ENCODE data around the gene GRIA4.

DNA sequence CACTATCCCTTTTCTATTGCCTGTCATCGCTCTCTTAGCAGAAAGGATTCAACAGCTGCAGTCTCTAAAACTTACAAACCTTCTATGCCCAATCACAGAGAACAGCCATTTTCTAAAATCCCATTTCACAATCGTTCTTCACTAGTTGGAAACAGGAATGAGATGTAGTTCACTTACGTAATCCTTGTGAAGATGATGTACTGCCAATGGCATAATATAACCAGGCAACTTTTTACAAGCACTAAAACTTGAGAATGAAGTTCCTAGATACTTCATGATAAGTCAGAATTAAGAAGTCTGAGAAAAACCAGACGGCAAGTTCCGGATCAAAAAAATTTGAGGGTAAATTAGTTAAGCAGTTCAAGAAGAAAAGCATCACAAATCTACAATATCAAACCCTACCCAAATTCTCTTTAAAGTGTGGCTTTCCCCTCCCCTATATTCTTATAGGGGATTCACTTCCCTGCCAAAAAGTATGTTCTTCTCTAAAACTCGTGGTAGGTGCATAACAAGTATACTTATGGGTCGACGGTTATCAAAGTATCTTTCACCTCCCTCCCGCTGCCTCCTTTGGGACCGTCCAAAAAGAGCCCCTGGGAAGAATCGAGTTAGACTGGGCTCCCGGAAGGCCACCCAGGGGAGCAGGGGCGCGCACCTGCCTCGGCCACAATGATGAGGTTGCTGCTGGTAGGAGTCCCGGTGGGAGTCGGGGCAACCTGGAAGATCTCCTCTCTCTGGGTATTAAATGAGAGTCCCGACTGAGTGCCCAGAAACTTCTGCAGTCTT, 411.5 kb downstream of the GRIA4 start:
- TF ChIP-seq, protein P1, sequence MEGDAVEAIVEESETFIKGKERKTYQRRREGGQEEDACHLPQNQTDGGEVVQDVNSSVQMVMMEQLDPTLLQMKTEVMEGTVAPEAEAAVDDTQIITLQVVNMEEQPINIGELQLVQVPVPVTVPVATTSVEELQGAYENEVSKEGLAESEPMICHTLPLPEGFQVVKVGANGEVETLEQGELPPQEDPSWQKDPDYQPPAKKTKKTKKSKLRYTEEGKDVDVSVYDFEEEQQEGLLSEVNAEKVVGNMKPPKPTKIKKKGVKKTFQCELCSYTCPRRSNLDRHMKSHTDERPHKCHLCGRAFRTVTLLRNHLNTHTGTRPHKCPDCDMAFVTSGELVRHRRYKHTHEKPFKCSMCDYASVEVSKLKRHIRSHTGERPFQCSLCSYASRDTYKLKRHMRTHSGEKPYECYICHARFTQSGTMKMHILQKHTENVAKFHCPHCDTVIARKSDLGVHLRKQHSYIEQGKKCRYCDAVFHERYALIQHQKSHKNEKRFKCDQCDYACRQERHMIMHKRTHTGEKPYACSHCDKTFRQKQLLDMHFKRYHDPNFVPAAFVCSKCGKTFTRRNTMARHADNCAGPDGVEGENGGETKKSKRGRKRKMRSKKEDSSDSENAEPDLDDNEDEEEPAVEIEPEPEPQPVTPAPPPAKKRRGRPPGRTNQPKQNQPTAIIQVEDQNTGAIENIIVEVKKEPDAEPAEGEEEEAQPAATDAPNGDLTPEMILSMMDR (IDR thresholded peaks at IDR 0.05), result no peak
- no peak for TF ChIP-seq POLR2A (IDR thresholded peaks at IDR 0.05)
- TF ChIP-seq EP300 (IDR thresholded peaks at IDR 0.05), result no peak
